LNCaP clone FGC (cell line): ENCODE results near the gene ZBTB4.

ENCODE experiments used
- DNase-seq: peaks from one replicate; pipeline ENCODE4 v3.0.0-alpha.2; 2011; ENCODE audit warnings: low read depth
- H3K4me3 ChIP-seq: 2 replicates; pipeline ENCODE4 v1.5.1; 2011; ENCODE audit warnings: mild to moderate bottlenecking, low read depth, low read length, control low read depth
- TF ChIP-seq, protein P1 (sequence below): IDR thresholded peaks from 2 replicates; pipeline ENCODE4 v1.5.1; 2012; ENCODE audit warnings: mild to moderate bottlenecking; ENCODE audit not compliant: control insufficient read depth, insufficient read depth; ENCODE audit errors: extremely low read depth

ZBTB4 gene

DNA sequence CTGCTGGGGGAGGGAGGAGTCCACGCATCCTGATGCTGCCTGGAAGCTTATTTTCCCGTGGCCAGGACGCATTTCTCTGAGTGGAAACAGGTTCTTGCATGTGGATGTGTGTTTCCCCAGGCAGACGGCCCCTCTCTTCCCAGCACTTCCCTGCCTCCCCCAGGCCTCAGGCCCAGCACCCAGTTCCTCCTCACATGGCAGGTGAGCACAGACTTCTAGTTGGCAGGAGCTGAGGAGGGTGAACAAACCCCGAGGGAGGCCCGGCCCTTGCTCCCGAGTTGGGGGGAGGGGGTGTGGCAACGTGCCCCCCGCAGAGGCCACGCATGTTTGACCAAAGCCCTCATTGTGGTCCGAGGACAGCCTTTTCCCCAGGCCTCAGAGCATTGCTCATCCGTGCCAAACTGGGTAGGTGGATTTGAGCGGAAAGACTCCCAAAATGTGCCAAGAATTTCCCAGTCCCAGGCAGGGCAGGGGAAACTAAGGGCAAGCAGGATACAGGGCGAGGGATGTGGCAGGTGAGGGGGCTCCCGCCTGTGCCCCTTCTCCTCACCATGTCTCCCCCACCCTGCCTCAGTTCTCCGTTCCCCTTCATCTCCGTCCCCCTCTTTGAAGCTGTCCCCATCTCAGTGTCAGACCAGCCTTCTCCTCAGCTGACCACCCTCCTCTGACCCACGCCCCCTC is 60.8 kb downstream of the ZBTB4 start:
- TF ChIP-seq, protein P1, sequence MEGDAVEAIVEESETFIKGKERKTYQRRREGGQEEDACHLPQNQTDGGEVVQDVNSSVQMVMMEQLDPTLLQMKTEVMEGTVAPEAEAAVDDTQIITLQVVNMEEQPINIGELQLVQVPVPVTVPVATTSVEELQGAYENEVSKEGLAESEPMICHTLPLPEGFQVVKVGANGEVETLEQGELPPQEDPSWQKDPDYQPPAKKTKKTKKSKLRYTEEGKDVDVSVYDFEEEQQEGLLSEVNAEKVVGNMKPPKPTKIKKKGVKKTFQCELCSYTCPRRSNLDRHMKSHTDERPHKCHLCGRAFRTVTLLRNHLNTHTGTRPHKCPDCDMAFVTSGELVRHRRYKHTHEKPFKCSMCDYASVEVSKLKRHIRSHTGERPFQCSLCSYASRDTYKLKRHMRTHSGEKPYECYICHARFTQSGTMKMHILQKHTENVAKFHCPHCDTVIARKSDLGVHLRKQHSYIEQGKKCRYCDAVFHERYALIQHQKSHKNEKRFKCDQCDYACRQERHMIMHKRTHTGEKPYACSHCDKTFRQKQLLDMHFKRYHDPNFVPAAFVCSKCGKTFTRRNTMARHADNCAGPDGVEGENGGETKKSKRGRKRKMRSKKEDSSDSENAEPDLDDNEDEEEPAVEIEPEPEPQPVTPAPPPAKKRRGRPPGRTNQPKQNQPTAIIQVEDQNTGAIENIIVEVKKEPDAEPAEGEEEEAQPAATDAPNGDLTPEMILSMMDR = no peak
- DNase-seq = no peak
- no peak overlapping the region for H3K4me3 ChIP-seq

DNA sequence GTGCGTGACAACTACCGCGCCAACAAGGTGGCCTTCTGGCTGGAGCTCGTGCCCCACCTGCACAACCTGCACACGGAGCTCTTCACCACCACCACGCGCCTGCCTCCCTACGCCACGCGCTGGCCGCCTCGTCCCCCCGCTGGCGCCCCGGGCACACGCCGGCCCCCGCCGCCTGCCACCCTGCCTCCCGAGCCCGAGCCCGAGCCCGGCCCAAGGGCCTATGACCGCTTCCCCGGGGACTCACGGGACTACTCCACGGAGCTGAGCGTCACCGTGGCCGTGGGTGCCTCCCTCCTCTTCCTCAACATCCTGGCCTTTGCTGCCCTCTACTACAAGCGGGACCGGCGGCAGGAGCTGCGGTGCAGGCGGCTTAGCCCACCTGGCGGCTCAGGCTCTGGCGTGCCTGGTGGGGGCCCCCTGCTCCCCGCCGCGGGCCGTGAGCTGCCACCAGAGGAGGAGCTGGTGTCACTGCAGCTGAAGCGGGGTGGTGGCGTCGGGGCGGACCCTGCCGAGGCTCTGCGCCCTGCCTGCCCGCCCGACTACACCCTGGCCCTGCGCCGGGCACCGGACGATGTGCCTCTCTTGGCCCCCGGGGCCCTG is 62.3 kb downstream of the ZBTB4 start:
- no peak for DNase-seq
- H3K4me3 ChIP-seq = no peak overlapping the region
- TF ChIP-seq, protein P1 = no peak

DNA sequence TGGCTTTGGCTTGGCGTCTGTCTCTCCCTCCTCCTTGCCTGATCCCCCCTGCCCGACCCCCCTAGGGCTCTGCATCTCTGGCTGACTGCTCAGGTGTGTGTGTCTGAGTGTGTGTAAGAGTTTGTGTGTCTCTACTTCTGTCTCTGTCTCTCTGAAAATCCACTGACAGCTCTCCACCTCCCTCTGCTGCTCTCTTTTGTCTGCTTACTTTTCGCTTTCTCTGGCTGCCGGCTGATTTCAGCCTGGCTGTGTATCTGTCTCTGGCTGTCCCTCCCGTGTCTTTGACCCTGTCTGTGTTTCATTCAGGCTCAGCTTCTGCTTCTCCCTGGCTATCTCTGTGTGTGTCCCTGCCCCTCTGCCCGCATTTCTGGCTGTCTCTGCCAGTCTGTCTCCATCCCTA is 63.1 kb downstream of the ZBTB4 start:
- TF ChIP-seq, protein P1 = no peak
- DNase-seq = no peak
- no peak overlapping the region for H3K4me3 ChIP-seq

DNA sequence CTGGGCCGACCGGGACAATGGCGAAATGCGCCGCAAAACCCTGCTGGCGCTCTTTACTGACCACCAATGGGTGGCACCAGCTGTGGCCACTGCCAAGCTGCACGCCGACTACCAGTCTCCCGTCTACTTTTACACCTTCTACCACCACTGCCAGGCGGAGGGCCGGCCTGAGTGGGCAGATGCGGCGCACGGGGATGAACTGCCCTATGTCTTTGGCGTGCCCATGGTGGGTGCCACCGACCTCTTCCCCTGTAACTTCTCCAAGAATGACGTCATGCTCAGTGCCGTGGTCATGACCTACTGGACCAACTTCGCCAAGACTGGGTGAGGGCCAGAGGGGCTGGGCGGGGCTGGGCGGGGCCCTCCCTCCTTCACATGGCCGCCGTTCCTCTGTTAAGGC is 63.6 kb downstream of the ZBTB4 start:
- no peak overlapping the region for H3K4me3 ChIP-seq
- TF ChIP-seq, protein P1 = no peak
- DNase-seq = no peak

DNA sequence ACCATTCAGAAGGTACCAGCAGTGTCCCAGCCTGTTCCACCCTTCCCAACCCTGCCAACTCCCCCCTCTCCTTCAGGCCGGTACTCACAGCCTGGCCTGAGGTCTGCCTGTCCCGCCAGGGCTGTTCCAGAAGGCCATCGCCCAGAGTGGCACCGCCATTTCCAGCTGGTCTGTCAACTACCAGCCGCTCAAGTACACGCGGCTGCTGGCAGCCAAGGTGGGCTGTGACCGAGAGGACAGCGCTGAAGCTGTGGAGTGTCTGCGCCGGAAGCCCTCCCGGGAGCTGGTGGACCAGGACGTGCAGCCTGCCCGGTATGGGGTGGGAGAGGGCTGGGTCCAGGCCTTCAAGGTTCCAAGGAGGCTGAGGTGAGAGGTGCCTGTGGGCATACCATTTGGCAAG is 64.6 kb downstream of the ZBTB4 start:
- H3K4me3 ChIP-seq = no peak overlapping the region
- TF ChIP-seq, protein P1 = no peak
- DNase-seq = no peak

DNA sequence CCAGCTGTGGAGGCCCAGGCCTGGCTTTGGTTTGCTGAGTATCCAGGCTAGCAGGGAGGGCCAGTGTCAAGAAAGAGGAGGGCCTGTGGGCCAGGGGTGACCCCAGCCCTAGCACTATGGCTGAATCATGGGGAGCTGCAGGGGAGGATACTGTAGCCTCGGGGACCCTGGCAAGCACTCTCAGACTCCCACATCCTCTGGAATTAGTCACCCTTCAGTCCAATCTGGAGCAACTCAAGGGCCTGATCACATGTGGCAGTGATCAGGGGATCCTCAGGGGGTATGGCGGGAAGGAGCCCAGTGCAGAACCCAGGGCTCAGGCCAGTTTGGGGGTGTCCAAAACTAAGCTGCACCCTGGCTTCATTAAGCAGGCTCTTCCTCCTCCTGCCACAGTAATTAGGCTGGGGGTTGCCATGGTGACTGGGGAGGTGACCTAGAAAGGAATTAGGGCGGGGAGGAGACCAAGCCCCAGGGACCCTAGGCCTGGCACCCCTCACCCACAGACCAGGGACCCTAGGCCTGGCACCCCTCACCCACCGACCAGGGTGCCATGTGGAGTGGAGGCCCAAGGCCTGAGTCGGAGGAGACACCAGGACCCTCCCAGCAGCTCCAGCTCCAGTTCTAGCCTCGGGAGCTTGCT is 66.0 kb downstream of the ZBTB4 start:
- no peak for DNase-seq
- TF ChIP-seq, protein P1 = no peak
- no peak overlapping the region for H3K4me3 ChIP-seq
